Measurements from ENCODE around the gene CILP2.

Gene CILP2

DNA sequence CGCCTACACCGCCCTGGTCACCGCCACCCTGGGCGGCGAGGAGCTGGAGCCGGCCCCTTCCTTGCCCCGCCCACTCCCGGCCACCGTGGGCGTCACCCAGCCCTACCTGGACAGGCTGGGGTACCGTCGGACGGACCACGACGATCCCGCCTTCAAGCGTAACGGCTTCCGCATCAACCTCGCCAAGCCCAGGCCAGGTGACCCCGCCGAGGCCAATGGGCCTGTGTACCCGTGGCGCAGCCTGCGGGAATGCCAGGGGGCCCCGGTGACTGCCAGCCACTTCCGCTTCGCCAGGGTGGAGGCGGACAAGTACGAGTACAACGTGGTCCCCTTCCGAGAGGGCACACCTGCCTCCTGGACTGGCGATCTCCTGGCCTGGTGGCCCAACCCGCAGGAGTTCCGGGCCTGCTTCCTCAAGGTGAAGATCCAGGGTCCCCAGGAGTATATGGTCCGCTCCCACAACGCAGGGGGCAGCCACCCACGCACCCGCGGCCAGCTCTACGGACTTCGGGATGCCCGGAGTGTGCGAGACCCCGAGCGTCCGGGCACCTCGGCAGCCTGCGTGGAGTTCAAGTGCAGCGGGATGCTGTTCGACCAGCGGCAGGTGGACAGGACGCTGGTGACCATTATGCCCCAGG, 7.0 kb downstream of the CILP2 start:
- no peak for DNase-seq

DNA sequence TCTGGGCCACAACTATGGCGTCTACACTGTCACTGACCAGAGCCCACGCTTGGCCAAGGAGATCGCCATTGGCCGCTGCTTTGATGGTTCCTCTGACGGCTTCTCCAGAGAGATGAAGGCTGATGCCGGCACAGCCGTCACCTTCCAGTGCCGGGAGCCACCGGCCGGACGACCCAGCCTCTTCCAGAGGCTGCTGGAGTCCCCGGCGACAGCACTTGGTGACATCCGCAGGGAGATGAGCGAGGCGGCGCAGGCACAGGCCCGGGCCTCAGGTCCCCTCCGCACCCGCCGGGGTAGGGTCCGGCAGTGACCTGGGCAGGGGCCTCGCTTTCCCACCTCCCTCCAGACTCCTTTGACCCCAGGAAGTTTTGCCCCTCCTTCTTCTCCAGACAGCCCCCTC, 7.6 kb downstream of the CILP2 start:
- DNase-seq: no peak

DNA sequence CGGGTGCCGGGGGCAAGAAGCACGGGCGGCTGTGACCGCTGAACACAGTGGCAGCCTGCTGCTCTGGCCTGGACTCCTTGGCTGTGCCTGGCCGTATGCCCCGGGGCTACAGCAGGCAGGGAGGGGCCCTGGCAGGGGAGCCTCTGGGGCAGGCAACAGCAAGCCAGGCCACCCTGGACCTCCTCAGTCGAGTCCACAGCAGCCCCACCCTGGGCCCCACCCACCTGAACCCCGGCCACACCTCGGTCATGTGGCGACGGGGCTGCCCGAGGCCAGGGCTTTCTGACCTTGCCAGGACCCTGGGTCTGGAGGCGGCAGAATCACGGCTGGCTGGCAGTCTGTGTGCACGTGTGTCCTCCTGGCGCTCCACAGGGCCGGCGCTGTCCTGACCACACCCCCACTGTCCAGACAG, 8.7 kb downstream of the CILP2 start:
- no peak for DNase-seq

DNA sequence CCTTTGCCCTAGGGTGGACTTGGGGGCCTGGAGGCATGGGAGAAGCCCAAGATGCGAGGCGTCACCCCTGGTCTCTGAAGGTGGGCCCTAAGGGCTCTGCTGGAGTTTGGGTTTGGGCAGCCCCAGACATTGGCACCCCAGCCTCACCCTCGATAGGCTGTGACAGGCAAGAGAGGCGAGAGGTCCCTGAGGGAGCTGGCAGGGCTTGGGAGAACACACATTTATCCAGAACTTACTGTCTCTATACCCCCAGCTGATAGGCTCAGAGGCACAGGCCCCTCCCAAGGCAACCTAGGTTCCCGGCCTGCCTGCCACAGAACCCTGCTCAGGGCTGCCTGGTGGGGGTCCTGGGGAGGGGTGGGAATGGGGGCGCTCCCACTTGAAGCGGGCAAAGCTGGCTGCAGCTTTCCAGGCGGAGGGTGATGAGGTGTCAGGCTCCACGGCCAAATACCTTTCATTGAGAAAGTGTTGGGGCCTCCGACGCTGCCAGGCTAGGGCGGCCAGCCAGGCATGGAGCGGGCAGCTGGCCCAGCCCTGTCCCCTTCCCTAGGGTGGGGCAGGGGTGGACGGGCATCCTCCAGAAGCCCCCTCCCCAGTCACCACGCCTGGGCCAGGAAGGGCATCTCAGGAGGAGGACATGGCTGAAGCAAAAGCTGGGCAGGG, 9.7 kb downstream of the CILP2 start:
- DNase-seq: no peak

DNA sequence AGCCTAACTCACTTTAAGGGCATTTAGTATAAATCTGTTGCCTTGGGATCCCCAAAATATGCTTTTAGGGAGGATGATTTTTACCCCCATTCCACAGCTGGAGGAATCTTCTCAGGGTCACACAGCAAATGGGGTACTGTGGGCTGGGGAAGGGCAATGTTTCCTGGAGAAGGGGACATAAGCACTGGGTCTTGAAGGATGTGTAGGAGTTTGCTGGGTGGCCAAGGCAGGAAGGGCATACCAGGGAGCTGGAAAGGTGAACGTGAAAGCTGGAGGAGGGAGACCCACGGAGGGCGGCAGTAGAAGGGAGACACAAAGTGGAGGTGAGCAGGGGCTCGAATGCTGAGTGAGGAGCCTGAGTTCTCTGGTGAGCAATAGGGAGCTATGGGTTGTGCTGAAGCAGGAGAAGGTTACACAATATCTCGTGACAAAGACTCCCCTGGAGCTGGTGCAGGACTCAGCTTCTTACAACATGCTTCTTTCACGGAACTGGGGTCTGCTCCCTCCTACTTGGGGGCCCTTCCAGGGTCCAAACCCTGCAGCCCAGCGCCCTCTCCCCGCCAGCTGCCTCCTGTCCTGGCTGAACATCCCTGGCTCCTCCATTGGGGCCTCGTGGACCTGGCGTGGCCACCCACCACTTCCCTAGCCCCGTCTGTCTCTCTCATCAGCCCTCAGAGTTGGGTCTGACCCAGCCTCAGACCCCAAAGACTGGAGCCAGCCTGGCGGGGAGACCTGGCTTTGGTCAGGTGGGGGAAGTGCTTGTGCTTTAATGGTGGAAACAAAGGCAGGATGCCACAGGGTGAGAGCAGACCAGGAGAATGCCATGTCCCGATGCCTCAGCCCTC, 11.1 kb downstream of the CILP2 start:
- no peak for DNase-seq

DNA sequence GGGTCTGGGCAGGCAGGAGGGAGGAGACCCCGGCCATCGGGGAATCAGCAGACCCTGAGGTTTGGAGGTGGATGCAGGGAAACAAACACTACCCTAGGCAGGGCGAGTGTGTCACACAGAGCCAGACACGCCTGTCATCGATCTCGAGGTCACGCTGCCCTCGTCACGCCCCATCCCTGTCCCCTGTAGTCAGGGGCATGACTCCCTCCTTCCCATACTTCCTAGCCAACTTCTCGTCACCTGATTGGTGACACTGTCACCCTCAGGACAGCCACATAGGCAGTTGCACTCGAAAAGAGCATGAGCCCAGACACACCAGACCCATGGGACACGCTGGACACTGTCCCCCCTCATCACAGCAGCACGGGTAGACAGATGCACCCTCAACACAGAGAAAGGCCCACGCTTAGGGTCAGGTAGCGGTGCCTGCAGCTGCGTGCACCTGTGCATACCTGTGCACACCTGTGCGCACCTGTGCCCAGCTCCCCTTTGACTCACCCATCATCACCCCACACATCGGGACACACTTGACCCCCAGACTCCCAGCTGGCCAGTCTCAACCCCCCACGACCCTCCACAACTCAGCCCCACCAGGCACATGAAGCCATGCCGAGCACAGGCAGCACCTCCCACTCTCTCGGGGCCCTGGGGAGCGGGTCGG, 11.9 kb downstream of the CILP2 start:
- no peak for DNase-seq

DNA sequence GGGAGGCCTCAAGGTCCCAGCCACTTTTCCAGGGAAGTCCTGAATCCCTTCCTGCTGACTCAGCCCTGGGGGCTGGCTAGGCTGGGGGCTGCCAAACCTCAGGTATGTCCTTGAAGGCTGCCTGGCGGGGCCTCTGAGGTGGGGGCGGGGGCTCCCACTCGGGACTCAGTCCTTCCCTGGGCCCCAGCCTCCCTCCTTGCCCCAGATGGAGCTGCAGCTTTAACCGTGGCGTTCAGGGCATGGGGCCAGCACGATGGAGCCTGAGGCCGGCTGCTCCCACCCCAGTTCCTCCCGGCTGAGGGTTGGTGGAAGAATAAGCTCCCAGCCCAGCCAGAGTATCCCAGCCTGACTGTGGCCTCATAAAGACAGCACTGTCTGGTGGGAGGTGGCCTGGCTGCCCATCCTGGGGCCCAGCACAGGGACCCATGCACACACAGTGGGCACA, 12.4 kb downstream of the CILP2 start:
- DNase-seq: no peak

DNA sequence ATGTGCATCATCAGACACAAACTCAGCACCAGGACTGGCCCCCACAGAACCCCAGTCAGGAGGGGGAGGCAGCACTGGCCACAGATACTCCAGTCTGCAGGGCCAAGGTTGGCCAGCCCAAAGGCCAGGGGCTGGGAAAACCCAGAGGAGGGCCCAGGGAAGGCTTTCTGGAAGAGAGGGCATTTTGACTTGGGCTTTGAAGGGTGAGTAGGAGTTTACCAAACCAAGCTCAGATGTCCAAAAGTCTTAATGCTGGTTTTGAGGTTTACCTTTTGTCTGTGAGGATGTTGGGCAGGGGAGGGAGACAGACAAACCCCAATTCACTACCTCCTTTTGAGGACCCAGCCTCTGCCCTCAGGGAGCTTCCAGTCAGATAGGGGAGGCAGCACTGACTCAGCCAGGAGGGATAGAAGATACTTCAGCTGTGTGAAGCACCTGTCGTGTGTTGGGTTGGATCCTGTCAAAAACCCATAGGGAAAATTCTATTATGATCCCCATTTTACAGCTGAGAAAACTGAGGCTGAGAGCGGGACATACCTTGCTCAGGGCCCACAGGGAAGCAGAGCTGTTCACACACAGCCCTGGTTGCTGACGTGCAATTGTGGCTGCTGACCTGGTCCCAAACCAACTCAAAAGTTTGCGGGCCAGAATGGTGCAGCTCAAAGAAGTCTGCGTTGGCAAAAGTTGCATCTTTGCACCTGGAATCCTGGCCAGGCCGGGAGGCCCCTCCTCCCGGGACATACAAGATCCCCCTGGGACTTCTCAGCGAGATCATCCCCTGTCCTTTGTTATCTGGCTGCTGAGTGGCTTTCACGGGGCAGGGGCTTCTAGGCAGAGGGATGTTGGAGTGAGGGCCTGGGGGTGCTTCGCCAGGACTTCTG, 13.1 kb downstream of the CILP2 start:
- no peak for DNase-seq

DNA sequence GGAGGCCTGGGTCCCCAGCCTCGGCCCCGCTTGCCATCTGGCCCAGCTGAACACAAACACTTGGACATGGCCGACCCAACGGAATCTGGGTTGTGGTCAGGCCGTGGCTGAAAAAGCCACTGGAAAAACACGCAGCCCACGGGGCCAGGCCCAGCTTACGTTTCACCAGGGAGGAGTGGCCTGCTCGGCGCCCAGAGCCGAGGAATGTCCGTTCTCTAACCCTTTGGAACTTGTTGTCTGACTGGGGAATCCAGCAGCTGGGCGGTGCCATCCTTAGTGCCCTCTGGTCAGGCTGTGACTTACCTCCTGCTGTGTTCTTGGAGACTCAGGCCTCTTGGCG, 13.8 kb downstream of the CILP2 start:
- DNase-seq: no peak

DNA sequence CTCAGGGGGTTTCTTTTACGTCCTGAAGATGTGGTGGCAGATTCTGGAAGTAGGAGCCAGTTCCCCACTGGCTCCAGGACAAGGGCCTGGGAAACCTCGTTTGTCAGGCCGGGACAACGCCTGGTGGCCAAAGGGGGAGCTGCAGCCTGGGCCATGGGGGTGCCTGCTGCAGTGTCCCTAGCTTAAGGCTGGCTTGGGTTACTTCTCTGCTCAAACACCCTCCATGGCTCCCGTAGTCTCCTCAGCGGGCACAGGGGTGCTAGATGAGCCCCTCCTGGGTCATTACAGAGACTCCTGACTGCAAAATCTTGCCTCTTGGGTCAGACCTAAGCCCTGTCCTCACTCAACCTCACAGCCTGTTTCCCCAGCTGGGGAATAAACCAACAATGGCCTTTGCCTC, 14.7 kb downstream of the CILP2 start:
- DNase-seq: no peak

DNA sequence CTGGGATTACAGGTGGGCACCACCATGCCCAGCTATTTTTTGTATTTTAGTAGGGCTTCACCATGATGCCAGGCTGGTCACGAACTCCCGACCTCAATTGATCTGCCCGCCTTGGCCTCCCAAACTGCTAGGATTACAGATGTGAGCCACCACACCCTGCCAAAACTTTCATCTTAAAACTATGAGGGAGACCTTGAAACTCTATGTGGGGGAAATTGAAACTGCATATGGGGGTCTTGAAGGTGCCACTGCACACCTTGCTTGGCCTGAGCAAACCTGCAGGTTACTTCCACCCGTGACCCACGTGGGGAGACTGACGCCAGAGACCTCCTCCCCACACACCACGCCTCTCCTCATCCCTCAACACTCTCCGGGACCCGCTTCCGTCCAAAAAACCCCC, 15.6 kb downstream of the CILP2 start:
- DNase-seq: no peak

DNA sequence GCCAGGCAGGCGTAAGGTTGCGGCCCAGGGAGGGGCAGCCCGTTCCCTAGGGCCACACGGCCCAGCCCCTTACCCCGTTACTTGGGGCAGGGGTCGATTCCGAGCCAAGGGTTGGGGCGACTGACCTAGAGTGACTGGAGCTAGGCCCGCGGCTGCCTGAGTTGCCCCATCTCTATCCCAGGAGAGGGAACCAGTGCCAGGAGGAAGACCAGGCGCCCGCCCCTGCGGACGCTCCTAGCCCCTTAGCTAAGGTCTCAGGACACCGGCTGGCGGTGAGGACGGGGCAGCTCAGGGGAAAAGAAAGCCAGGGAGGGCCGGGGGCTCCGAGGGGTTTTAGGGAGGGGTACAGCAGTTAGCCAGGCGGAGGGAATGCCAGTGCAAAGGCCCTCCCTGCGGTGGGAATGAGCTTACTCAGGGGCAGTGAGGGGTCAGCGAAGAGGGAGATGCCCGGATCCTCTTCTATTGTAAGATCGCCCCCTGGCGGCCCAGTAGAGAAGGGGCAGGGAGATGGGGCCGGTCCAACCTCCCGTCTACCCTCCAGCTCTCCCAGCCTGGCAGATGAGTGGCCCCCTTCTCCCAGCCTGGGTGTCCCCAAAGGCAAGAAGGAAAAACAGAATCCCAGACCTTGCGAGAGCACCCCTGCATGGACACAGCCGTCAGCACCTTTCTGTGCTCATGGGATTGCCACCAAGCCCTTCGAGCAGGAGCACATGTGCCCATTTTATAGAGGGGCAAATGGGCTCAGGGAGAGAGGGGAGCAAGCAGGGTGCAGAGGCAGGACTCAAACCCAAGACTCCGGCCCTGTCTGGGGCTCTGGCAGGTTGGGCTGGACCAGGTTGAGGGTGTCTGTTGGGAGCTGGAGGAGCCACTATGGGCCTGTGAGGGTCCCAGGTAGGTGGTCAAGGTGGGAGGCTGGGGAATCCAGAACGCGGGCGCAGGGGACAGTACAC, 16.3 kb downstream of the CILP2 start:
- peak; percentile 59 to 60 for DNase-seq

DNA sequence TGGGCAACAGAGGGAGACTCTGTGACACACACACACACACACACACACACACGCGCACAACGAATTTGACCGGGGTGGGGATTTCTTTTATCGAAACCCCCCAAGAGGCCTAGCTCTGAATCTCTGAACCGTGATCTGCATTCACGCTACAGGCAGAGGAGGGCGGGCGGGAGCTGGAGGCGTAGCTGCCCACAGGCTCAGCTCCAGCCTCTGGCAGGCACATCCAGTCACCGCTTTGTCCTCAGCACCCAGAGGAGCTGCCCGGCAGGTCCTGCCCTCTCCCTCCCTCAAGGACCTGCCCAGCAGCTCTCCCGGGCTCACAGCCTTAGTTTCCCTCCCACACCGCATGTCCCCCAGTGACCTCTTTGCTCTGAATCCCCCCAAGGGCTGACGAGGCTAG, 20.0 kb downstream of the CILP2 start:
- DNase-seq: no peak

DNA sequence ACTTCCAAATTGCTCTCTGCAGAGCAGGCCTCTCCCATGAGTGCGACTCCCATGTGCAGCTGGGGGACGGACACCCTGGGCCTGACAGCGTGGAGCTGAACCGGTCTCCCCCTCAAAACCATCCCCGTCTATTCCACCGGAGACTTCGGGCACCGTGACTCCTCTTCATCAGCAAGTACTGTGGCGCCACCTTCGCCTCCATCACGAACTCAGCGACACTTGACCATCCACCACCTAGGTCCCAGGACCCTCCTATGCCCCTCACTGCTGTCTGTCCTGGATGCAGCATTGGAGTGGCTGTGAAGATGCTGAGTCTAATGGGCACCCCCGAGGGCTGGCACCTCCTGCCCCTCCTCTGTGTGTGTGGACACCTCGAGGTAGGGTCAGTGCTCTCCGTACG, 20.6 kb downstream of the CILP2 start:
- no peak for DNase-seq

DNA sequence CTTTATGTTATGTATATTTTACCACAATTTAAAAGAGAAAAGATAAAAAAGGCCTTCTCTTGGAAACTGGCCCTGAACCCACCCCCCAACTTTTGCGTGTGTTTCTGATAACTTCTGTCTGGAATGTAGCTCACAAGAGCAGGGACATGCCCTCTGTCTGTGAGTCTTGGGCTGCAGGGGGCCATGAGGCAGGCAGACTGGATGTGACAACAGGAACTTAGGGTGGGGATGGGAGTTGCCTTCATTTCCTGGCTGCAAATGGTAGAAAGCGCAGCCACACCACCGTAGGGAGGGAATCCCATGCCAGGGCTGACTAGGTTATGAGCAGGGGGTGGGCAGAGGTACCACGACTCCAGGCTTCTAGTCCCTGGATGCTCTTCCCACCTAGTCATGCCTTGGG, 21.9 kb downstream of the CILP2 start:
- no peak for DNase-seq

DNA sequence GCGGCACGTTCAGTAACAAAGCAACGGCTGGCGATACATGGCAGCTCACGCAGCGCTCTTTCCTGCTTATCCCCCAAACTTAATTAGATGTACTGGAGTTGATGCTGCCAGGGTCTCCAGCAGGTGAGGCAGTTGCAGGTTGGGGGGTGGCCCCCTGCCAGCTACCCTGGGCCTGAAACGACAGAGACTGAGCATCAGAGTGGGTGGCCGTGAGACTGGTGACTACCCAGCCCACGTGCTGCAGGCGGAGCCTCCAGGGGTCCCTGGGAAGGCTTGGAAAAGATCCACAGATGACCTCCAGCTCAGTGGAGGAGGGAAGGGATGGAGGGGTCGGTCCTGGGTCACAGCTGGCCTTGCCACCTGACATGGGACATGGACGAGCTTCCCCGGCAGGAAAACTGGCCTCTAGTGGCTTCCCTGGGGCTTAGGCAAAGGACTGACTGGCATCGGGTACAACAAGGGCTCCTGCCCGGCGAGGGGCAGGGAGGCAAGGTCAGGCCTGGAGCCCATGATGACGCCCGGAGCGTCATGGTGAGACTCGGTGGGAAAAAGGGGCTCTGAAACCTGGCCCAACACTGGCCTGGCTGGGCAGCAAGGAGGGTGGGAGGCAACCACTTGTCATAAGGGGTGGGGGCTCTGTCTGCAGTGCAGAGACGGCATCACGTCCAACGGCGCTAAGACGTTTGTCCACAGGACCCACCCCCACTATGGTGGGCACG, 24.0 kb downstream of the CILP2 start:
- DNase-seq: no peak

DNA sequence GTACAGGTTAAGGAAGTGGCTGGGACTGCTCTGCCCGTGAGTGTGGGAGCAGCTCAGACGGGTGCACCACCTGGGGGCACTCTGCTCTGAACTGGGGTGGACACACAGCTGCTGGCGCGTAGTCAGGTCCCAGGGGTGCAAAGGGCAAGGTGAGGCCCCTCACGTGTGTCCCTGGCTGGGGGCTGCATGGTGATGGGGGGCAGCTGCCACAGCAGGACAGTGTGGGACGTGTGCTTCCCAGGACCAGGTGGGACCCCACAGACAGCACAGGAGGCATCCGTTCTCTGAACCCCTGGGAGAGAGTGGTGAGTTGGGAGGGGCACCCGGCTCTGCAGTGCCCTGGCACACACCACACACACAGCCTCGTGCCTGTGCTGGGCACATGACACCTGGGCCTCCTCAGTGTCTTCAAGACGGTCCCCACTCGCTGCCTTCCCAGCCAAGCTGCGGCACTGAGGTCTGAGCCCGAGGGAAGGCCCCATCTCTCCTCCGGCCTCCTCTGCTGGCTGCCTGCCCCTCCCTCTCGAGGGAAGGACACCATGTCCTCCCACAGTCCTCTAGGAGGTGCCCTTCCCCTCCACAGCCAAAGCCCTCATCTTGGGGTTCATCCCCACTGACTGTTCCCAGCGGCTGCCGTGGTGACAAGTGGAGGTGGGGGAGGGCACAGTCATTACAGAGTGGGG, 24.7 kb downstream of the CILP2 start:
- DNase-seq: peak; percentile 45 to 54

DNA sequence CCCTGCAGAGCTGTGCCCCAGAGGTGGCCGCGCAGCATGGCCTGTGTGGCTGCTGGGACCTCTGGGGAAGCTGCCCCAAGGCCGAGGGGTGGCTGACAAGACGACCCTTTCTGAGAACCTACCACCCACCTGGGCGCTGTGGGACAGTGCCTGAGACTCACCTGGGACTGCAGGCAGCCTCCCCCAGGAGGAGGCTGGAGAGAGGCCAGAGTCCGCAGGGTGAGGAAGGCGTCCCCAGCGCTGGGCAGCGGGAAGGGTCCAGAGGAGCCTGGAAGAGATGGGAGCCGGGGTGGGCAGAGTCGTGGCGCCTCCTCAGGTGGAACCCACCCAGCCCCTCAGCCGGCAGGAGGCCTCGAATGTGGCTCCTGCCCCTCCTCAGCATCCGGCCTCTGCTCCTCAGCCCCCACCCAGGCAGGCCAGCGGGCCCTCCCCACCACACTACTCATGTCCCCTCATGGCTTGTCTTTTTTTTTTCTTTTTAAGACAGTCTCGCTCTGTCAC, 25.3 kb downstream of the CILP2 start:
- DNase-seq: no peak

DNA sequence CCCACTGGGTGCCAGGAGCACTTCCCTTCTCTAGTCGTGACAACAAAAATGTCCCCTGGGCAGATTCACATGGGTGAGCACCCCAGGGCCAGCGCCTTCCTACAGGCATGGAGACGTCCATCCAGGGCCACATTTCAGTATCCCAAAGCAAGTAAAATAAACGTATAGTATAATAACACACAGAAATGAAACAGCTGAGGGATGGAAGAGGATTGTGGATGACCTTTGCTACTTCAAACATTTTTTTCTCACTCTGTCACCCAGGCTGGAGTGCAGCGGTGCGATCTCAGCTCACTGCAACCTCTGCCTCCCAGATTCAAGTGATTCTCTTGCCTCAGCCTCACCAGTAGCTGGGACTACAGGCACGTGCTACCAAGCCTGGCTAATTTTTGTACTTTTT, 28.2 kb downstream of the CILP2 start:
- DNase-seq: no peak

DNA sequence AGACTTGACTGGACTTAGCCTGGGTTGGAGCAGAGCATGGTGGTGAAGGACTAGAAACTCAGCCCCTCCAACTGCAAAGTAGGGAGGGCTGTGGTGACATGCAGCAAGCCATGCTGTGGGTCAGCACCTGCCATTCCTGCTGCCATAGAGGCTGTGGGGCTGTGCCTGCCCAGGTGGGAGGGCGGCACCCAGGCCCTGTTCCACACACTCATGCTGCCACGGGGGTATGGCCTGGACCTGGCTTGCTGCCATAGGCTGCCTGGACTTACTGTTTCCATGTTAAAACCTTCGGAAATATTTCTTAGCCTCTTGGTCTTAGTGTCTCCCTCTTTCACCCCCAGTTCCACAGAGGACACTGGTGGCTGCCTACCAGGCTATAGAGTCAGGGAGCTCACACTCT, 29.3 kb downstream of the CILP2 start:
- DNase-seq: no peak
